Stimulated activated CD4-positive, alpha-beta T cell treated with anti-CD3 and anti-CD28 coated beads, Interleukin-1b, Interleukin-23, amount 100 ng/mL, for 24 hours (primary cell): ENCODE data around the gene SNX25.
"Not testable (repeated sequence)": the region's sequence is repeated elsewhere in the genome, so short reads cannot be mapped to it uniquely, and the experiment has no call there.

Experiments
- DNase-seq, 4 experiments: peaks; one replicate each; pipeline ENCODE4 v3.0.0-alpha.2; 2020; ENCODE audit warnings: low read depth in 4 of 4, low spot score in 1 of 4

SNX25 gene

DNA sequence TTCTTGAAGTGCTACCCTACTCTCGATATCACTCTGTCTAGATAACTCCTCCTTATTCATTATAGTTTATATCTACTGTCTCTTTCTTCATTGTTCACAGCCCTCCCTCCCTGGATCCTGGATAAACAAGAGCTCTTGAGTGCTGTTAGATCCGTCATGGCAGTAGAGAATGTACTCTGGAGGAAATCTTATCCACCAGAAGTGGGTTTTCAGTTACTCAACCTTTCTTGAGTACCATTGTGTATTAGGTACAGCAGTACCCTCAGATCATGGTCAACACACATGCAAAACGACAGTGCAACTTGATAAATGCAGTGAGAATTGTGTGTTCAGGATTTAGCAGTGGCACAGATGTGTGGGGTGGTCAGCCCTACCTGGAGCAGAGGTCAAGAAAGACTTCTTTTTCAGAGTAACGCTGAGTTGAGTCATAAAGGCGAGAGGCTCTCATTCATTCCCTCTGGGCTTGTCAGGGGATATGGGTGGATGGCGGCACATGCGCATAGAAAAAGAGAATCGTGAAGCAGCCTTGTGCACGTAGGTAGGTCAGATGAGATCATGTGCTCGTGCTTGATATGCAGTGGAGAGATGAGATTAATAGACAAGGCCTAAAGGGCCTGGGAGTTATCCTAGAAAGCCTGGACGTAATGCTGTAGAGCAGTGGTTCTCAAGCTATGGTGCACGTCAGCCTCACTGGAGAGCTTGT lies 89.5 kb downstream of the SNX25 start:
- no peak for DNase-seq

DNA sequence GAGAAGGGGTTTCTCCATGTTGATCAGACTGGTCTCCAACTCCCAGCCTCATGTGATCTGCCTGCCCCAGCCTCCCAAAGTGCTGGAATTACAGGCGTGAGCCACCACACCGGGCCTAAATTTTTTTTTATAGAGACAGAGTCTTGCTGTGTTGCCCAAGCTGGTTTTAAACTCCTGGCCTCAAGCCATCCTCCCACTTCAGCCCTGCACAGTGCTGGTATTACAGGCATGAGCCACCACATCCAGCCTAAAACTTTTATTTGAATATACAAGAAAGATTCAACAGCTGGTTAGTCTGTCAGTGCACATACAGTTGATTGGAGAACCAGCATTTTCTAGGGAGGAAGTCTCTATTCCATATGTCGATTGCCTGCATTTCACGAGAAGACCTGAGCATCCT lies 95.1 kb downstream of the SNX25 start:
- DNase-seq: no peak

DNA sequence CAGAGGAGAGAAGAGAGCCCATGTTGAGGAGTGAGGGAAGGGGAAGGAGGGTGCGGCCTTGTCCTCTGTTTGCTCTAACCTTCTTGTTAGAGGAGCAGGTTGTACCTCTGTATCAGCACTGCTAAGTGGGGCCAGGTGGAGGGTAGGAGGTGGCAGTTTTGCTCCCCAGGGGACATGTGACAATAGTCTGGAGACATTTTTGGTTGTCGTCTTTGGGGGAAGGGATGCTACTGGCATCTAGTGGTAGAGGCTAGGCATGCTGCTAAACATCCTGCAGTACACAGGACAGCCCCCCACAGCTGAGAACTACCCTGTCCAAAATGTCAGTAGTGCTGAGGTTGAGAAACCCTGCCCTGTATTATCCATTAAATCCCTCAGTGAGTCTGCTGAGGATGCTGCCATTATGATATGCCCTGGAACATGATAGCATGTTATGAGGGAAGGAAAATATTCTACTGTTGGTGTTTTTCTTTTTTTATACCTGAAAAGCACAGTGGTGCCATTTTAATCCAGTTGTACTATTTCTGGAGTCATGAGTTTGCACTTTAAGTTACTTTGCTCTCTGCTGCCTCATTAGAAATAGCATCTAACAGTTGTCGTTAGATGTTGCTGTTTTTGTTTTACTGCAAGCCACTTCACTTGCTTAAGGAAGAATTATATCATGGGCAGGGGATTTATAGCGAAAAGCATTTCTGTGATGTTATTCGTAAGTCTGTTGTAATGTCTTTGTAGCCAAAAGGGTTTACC lies 95.7 kb downstream of the SNX25 start:
- peak in 1 of 4 experiments; percentile 9 for DNase-seq

DNA sequence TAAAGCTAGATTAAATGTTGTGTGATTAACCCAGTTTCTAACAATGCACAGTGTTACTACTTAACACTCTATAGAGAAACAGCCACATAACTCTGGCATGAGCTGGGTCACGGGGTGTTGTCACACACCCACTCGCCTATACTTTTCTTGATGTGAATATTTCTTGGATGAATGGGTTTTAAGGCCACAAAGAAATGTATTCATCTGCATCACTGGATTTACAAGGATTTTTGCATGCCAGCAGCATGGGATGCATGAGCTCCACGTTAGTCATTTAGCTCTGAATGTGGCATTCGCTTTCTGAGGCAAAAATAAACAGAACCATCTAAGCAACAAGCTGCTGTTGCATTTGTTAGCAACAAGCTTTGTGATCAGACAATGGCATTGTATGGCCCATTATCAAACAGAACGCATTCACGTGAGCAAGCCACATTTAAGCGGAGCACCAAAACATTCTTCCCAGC lies 96.6 kb downstream of the SNX25 start:
- no peak for DNase-seq

DNA sequence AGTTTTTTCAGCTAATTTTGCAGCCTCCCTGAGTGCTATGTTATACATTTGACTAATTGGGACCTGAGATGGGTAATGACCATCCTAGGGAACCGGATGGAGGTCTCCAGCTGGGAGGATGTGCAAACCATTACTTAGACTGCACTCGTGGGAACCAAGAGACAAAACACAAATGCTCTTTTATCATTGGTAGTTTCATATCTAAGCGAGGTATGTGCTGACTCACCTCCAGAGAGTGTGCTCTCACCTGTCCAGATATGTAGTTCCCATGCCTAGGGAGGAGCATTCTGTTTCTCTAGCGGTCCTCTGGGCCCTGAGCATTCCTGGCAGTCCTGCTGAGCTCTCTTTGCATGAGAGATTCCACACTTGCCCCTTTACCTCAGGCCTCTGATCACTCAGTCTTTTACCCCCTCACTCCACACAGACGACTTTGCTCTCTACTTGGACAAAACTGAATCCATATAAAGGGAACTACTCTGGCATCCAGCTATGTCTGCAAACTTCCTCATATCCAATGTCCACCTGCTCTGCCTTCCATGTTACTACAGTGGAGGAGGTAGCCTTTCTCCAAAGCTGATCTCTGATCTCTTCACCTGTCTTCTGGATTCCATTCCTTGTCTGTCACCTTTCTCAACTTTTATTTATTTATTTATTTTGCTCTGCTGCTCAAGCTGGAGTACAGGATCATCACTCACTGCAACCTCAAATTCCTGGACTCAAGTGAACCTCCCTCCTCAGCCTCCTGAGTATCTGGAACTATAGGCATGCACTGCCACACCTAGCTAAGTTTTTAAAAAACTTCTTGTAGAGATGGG lies 97.9 kb downstream of the SNX25 start:
- no peak for DNase-seq

DNA sequence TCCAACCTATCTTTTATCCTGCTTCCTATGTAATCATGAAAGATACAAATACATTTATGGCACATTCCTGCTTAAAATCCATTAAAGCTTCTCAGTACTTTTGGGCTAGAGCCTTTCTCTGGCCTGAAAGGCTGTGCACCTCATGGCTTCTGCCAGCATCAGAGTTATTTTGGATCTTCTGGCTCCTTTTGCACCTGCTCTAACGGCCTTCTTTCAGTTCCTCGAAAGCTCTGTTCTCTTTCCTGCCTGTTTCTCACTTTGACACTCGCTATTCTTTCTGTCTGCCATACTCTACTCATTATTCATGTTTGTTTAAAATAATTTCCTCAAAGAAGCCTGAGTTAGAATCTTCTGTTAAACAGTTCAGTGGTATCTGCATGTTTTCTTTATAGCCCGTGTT lies 100.4 kb downstream of the SNX25 start:
- DNase-seq: no peak

DNA sequence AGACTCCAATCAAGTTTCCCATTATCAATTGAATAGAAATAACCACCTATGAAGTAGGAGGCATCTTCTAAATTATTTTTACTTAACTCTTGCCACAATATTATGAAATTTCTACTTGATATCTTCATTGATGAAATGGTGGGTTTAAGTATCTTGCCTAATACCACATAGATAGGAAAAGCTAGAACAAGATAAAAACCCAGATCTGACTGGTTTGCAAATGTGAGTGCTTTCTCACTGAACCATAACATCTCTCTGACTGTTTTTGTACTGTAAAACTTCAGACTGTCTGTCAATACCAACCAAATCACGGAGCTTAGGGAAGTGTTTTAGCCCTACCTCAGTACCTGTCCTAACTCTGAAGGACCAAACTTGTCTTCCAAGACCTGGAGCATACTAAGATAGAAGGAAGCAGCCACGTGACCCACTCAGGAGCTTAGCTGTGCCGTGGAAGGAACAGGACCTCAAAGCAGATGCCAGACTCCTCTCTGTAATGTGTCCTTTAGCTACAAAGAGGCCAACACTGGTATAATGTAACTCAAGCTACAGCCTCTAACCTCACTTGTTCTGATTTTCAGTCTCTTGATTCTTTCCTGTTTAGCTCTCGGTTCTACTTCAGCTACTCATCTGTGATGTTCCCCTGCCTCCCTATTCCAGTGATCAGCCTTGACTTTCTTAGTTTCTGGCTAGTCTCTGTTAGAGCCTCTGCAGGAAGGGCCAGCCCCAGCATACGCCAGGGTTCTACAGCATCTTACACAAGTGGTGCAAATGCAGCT lies 101.9 kb downstream of the SNX25 start:
- DNase-seq: no peak

DNA sequence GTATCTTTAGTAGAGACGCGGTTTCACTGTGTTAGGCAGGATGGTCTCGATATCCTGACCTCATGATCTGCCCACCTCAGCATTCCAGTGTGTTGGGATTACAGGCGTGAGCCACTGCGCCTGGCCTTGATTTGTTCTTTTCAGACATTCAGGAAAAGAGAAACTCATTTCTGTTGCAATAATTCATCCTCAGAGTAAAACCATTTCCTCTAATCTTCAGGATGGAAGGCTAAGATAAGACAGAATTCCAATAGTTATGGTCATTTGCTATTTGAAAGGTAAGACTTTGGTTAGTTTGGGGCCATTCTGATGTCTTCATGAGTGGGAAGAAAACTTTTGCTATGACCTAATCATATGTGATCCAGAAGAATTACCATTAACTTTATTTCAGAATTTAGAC lies 103.3 kb downstream of the SNX25 start:
- no peak for DNase-seq

DNA sequence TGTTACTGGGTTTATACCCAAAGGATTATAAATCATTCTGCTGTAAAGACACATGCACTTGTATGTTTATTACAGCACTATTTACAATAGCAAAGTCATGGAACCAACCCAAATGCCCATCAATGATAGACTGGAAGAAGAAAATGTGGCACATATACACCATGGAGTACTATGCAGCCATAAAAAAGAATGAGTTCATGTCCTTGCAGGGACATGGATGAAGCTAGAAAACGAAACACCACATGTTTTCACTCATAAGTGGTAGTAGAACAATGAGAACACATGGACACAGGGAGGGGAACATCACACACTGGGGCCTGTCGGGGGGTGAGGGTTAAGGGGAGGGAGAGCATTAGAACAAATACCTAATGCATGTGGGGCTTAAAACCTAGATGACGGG lies 108.1 kb downstream of the SNX25 start:
- not testable (repeated sequence) for DNase-seq

DNA sequence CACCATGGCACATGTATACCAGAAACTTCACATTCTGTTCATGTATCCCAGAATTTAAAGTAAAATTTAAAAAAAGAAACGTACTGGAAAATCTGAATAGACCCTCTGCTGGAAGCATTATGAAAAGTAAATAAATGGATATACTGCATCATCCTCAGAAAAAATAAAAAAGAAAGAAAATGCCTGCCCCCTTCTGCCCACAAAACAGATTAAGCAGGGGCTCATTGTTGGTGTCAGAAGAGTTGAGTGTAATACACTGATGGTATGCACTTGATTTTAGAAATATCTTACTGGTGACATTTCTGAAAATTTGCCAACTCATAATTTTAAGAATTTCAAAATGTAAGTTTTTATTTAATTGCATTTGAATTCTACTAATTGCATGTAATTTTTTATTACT lies 108.5 kb downstream of the SNX25 start:
- no peak for DNase-seq

DNA sequence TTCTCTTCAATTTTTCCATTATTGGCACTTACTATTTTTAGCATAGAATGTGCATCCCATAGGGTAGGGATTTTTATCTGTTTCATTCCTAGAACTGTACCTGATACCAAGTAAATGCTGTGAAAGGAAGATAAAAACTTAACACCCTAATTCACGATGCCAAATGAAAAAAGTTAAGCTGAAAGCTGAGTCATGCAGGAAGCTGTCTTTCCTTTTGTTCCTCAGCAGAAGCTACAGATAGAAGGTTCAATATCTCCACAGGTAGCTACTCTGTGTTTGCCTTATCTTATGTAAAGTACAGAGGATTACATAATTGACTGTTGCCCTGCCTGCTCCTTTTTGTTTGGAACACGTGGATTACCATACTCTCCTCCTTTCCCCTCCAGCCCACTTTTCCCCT lies 109.3 kb downstream of the SNX25 start:
- no peak for DNase-seq

DNA sequence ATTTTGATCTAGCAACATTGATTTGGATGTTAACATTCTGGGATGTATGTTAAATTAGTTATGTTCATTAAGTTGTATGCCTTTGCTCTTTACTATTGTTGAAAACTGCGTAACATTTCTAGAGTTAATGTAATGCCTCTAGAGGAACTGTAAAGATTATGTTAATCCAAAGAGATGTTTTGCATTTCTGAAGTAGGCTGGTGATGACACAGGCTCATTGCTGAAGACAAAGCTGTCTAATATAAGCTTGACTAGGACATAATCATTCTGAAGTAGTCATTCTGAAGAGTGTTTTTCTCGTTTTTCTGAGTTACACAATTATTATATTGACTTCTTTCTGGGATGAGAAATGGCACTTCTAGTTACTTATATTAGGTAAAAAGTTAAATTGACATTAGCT lies 113.4 kb downstream of the SNX25 start:
- DNase-seq: no peak

DNA sequence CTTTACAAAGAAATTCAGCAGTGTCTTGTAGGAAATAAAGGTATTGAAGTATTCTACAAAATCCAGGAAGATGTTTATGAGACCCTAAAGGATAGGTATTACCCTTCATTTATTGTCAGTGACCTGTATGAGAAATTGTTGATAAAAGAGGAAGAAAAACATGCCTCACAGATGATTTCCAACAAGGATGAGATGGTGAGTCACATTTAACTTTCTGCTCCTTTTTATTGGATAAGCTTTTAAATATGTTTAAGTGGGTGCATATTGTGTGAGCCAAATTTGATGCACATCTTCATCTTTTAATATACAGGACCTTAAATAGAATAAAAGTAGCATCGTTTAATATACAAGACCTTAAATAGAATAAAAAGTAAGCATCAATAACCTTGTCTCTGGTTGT lies 114.2 kb downstream of the SNX25 start:
- no peak for DNase-seq

DNA sequence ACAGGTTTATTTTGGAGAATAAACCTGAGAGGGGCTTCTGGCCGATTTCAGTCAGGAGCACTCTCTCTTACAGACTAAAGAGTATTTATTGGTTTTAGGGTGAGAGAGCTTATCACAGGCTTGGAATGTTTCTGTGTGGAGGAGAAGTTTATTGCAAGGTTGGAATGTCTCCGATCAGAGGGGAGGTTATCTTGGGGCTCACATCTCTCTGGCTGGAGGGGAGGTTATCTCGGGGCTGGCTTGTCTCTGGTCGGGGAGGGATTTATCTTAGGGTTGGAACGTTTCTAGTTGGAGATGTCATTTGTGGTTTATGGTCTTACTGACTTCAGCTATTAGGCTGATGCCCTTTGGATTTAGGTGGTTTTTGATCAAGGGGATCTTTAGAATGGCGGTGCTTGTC lies 115.0 kb downstream of the SNX25 start:
- DNase-seq: not testable (repeated sequence)

DNA sequence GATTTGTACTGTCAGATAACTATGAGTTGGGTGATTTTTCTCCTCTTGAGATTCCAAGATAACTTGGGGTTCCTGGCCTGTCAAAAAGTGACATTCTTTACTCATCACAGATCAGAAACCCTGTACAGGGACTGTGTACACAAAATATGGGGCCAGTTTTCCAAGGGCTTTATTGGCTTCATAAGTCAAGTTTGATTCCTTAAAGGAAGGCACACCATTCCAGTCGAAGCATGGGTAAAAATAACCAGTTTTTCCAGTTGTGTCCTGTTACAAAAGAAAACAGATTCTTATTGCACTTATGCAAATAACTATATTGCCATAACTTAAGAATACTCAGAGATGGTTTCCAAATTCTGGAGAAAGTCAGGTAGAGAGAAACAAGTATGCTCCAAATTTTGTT lies 116.3 kb downstream of the SNX25 start:
- DNase-seq: not testable (repeated sequence)

DNA sequence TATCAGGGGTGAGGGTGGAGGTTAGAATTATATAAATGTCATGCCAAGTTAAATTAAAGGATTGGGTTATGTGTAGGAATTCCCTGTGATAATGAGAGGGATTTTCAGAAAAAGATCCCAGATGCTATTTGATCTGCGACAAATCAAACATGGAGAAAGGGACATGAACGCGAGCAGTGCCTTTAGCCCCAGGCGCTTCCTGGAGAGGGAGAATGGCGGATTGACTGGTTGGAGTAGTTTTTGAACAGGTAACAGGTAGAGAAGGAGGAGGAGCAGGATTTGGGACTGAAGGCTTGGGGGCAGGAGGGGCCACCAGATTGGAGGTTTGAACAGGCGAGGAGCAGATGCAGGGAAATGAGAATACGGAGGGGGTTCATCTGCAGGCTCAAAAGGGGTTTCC lies 119.2 kb downstream of the SNX25 start:
- no peak for DNase-seq

DNA sequence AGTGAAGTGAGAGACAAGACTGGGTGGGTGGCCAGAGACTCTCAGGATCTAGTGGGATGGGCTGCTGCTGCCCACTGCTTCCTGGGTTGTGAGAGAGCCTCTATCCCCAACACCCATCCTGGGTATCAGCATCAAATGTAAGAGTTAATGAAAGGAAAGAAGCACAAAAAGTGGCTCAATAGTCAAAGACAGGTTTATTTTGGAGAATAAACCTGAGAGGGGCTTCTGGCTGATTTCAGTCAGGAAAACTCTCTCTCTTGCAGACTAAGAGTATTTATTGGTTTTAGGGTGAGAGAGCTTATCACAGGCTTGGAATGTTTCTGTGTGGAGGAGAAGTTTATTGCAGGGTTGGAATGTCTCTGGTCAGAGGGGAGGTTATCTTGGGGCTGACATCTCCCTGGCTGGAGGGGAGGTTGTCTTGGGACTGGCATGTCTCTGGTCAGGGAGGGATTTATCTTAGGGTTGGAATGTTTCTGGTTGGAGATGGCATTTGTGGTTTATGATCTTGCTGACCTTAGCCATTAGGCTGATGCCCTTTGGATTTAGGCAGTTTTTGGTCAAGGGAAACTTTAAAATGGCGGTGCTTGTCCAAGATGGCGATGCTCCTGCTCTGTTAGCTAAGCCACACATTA lies 120.6 kb downstream of the SNX25 start:
- DNase-seq: not testable (repeated sequence)

DNA sequence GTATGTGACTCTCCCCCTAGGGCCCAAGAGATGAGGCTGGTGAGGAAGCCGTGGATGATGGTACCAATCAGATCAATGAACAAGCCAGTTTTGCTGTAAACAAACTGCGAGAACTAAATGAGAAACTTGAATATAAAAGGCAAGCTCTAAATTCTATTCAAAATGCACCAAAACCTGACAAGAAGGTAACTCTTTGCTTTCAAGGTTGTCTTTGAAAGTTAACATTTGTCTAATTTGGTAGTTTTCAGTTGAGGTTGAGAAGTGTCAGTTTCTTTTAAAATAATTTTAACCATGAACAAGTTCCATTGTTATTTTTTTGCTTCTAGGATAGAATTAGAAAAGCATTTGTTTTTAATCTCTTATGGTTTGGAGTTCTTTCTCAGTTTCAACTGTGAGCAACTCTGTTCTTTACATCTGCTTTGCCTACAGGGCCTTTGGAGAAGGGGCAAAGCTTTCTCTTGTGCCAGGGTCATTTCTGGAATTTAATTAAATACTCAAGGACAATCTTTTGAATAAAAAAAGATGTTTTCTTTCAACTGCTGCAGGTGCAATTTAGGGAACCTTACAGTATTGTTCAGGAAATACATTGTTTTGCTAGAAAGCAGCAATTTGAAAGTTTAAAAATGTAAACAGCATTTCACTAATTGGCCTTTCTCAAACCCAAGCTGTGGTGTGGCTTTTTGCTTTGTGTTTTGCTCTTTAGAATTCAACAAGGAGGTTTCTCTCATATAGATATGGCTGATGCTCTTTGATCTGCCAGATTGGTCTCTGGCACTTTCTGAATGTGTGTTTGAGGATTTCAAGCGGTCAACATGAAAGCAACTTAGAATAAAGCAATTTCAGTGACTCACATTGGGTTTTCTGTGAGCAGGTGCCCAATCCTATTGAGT lies 123.4 kb downstream of the SNX25 start:
- no peak for DNase-seq

DNA sequence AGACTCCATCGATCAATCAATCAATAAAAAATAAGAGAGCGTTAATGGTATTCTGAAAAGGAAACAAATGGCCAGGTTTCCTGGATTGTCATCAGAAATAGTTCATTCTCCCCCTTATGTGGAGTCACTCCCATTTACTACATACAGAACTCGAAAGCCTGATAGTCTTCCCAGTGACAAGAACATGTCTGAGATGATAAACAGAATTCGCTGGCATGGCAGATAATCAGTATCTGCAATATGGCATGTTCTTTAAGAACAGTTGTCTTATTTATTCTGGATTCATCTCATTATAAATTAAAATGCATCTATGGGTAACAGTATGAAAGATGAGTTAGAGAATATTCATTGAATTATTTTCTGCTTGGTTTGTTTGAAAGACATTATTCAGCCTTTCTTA lies 124.9 kb downstream of the SNX25 start:
- no peak for DNase-seq

DNA sequence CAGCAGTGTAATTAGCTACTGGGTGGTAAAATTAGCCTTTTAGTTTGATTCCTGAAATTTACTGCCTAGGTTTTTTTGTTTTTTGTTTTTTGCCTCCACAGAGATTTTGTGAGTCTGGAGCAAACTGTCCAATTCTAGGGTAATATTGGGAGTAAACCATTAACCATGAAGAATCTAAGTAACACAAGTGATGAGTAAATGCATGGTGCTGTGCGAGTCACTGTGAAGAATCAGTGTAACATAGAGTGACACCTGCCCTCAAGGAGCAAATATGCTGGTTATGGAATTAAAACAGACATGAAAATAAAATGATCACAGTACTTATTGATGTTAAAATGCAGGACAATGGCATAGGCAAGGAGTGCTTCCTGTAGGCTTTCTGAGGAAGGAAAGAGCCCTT lies 126.2 kb downstream of the SNX25 start:
- no peak for DNase-seq
